ENCODE measurements around the gene LIF.

LIF gene

GRCh38 chr22:30284172-30284571 lies 37.6 kb upstream of the LIF start:
- DNase-seq (ENCODE audit: low read depth), result no peak

GRCh38 chr22:30283342-30283741 lies 36.8 kb upstream of the LIF start:
- no peak for DNase-seq (ENCODE audit: low read depth)

GRCh38 chr22:30282616-30283046 lies 36.1 kb upstream of the LIF start:
- no peak for DNase-seq (ENCODE audit: low read depth)

- DNase-seq (ENCODE audit: low read depth), result no peak
Observed at GRCh38 chr22:30280505-30280904, 33.9 kb upstream of the LIF start.

- no peak for DNase-seq (ENCODE audit: low read depth)
Observed at GRCh38 chr22:30279932-30280331, 33.4 kb upstream of the LIF start.

- no peak for DNase-seq (ENCODE audit: low read depth)
Observed at GRCh38 chr22:30279046-30279788, 32.7 kb upstream of the LIF start.

- DNase-seq (ENCODE audit: low read depth), result no peak
Observed at GRCh38 chr22:30277547-30278344, 31.2 kb upstream of the LIF start.

- no peak for DNase-seq (ENCODE audit: low read depth)
Observed at GRCh38 chr22:30276039-30276438, 29.5 kb upstream of the LIF start.

- no peak for DNase-seq (ENCODE audit: low read depth)
Observed at GRCh38 chr22:30275625-30276024, 29.1 kb upstream of the LIF start.

- DNase-seq (ENCODE audit: low read depth), result no peak
Observed at GRCh38 chr22:30274437-30274812, 27.9 kb upstream of the LIF start.

GRCh38 chr22:30273711-30274436 lies 27.3 kb upstream of the LIF start:
- no peak for DNase-seq (ENCODE audit: low read depth)

GRCh38 chr22:30272781-30273601 lies 26.4 kb upstream of the LIF start:
- no peak for DNase-seq (ENCODE audit: low read depth)

- DNase-seq (ENCODE audit: low read depth), result no peak
Observed at GRCh38 chr22:30270832-30271231, 24.3 kb upstream of the LIF start.

GRCh38 chr22:30268331-30268730 lies 21.8 kb upstream of the LIF start:
- DNase-seq (ENCODE audit: low read depth), result no peak

GRCh38 chr22:30267382-30268302 lies 21.1 kb upstream of the LIF start:
- DNase-seq (ENCODE audit: low read depth), result no peak

GRCh38 chr22:30266445-30267381 lies 20.2 kb upstream of the LIF start, which contains the start of gene OSM:
Gene OSM, minus strand, starts transcription at chr22:30266851. Its CDS starts 52 bp downstream, at chr22:30266799.
- DNase-seq (ENCODE audit: low read depth), result peak; percentile 47

GRCh38 chr22:30265823-30266444 lies 19.4 kb upstream of the LIF start:
- DNase-seq (ENCODE audit: low read depth), result peak; percentile 59

GRCh38 chr22:30265131-30265720 lies 18.7 kb upstream of the LIF start:
- DNase-seq (ENCODE audit: low read depth), result no peak

- no peak for DNase-seq (ENCODE audit: low read depth)
Observed at GRCh38 chr22:30263883-30264282, 17.3 kb upstream of the LIF start.

Data from stimulated activated CD8-positive, alpha-beta memory T cell treated with anti-CD3 and anti-CD28 coated beads, Interleukin-15, amount 100 ng/mL, for 24 hours (primary cell).